Right lobe of liver (tissue), 6 donors: ENCODE data around the gene VILL. TPM values are rescaled to one million over a fixed set of nuclear protein-coding genes. Genes with fewer than 3 reads are reported as not detected.

Experiments
- ATAC-seq, 4 donors: fragments of 200-7000 bp; cut with Tn5 transposase; one replicate each; pipeline ENCODE4 v1.9.1; 2020; ENCODE audit warnings: mild to moderate bottlenecking in 4 of 4, moderate library complexity in 4 of 4
- DNase-seq, 3 donors: peaks; one replicate each; pipeline ENCODE4 v3.0.0-alpha.2; 2020
- H3K27ac ChIP-seq, 3 donors: fragments of 200-600 bp; one replicate each; pipeline ENCODE4 v1.8.0; 2022
- H3K27me3 ChIP-seq, 2 donors: fragments of 200-600 bp; one replicate each; pipeline ENCODE4 v1.8.0; 2022
- H3K36me3 ChIP-seq, 4 donors: fragments of 200-600 bp; sonication (generic) in 1 of 4; one replicate each; pipeline versions ENCODE4 v1.5.1 to v1.8.0; 2017 to 2022; ENCODE audit warnings: control low read depth in 1 of 4
- H3K4me1 ChIP-seq, 4 donors: fragments of 200-600 bp; sonication (generic) in 1 of 4; one replicate each; pipeline versions ENCODE4 v1.5.1 to v1.8.0; 2017 to 2022; ENCODE audit warnings: control low read depth in 1 of 4
- H3K4me3 ChIP-seq, 3 donors: fragments of 200-600 bp; one replicate each; pipeline ENCODE4 v1.8.0; 2022
- H3K9me3 ChIP-seq, 4 donors: fragments of 200-600 bp; sonication (generic) in 1 of 4; one replicate each; pipeline versions ENCODE4 v1.5.1 to v1.8.0; 2017 to 2022; ENCODE audit warnings: control low read depth in 1 of 4
- POLR2A ChIP-seq: fragments of 450-650 bp; IDR thresholded peaks from one replicate; pipeline ENCODE4 v1.6.1; 2017; ENCODE audit warnings: antibody characterized with exemption, mild to moderate bottlenecking
- WGBS: methylation state at CpG from one replicate; pipeline ENCODE4 v1.1.6; 2018; ENCODE audit warnings: low coverage, low lambda C conversion rate; ENCODE audit not compliant: insufficient coverage; ENCODE audit errors: missing lambda C conversion rate; 5-methylcytosine and 5-hydroxymethylcytosine counted together
- intact Hi-C, 2 donors: fragments of 100-400 bp; cut with DNase I; formaldehyde crosslinking; loops; one replicate each; pipeline versions ENCODE4 v1.11.2 to v1.14.1; 2022
- total RNA-seq, 6 experiments: library from RNA; depleted of rRNA in 2 of 6; stranded (reverse); fragments of >200 nt in 2 of 6; fragmentation: NEBNext Ultra II Directional in 3 of 6; extraction: Animal tissue kit (Norgen Biotek cat#: 25700) in 3 of 6; gene quantifications; one replicate each; pipeline versions ENCODE4 v1.1.0 to v1.2.4, GENCODE V29; 2016 to 2023
- TF ChIP-seq, protein P1 (sequence below), 4 donors: fragments of 200-600 bp in 3 of 4; fragments of 450-650 bp in 1 of 4; IDR thresholded peaks; one replicate each; pipeline versions ENCODE4 v1.5.1 to v1.8.0; 2016 to 2022; ENCODE audit warnings: antibody characterized with exemption in 4 of 4, mild to moderate bottlenecking in 2 of 4
- donor health status: DM: no; HTN: yes; CAD: no.
- donor health status: DM: no; HTN: no; CAD: no.
- donor health status: DM: no; HTN: no; CAD: no.
- donor health status: DM: no; HTN: yes; CAD: no.
- donor health status: DM: no; HTN: yes; CAD: no.

Gene VILL
- total RNA-seq, 6 experiments from 2014 or later = 0.25 to 1.5 (median 0.97) TPM

GRCh38 chr3:37964146-37964545, 26.4 kb upstream of the VILL start:
- H3K27ac ChIP-seq = peak overlapping the region; percentile 61 to 91 (median 88)
- intact Hi-C loops = no loop called here
- 22% methylated on average over 3 of the region's 3 CpGs for WGBS
- peaks cover 0 to 53% (median 24%) of the 10 kb centered on the region in 4 donors for H3K4me1 ChIP-seq
- no peaks in the 10 kb centered on the region for H3K36me3 ChIP-seq
- H3K27me3 ChIP-seq = no peaks in the 10 kb centered on the region
- no peak overlapping the region for H3K4me3 ChIP-seq
- TF ChIP-seq, protein P1, sequence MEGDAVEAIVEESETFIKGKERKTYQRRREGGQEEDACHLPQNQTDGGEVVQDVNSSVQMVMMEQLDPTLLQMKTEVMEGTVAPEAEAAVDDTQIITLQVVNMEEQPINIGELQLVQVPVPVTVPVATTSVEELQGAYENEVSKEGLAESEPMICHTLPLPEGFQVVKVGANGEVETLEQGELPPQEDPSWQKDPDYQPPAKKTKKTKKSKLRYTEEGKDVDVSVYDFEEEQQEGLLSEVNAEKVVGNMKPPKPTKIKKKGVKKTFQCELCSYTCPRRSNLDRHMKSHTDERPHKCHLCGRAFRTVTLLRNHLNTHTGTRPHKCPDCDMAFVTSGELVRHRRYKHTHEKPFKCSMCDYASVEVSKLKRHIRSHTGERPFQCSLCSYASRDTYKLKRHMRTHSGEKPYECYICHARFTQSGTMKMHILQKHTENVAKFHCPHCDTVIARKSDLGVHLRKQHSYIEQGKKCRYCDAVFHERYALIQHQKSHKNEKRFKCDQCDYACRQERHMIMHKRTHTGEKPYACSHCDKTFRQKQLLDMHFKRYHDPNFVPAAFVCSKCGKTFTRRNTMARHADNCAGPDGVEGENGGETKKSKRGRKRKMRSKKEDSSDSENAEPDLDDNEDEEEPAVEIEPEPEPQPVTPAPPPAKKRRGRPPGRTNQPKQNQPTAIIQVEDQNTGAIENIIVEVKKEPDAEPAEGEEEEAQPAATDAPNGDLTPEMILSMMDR (IDR thresholded peaks at IDR 0.05) = no peak
- no peak for TF ChIP-seq POLR2A
- peak in 1 of 3 donors; percentile 1 for DNase-seq
- H3K9me3 ChIP-seq = no peaks in the 10 kb centered on the region
- ATAC-seq = peak in 1 of 4 donors; percentile 1

DNA sequence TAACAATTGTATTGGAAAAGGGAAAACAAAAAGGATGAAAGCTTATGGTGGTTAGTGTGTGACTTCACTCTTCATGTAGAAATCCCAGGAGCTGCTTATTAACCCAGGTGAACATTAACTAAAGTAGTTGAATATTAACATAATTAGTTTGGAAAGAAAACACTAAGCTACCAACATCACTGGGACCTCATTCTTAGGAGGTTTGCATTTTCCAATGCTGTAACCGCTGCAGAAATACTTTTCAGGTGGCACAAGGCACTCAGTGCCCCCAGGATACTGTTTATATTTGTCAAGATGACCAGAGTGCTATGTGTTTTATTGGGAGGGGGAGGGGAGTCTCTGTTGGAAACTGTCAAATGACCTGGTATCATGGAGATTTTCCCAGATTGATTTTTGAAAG, 25.9 kb upstream of the VILL start:
- DNase-seq = peak in 1 of 3 donors; percentile 55
- Histone ChIP-seq H3K4me1 (peaks cover 0 to 53% (median 24%) of the 10 kb centered on the region in 4 donors), H3K36me3 (no peaks in the 10 kb centered on the region), H3K27me3 (no peaks in the 10 kb centered on the region), H3K27ac (peak overlapping the region; percentile 61 to 91 (median 88)), H3K9me3 (no peaks in the 10 kb centered on the region), H3K4me3 (no peak overlapping the region)
- WGBS = 25% methylated on average over 1 of the region's 1 CpG
- peak; percentile 60 to 71 (median 64) for ATAC-seq
- intact Hi-C loops = loop anchor here in 1 of 2 donors (5.0 kb wide), 1 partner anchor 107 kb away; no protein-coding TSS in a partner anchor
- TF ChIP-seq, protein P1 (IDR thresholded peaks at IDR 0.05) = no peak
- TF ChIP-seq POLR2A = peak; percentile 43

DNA sequence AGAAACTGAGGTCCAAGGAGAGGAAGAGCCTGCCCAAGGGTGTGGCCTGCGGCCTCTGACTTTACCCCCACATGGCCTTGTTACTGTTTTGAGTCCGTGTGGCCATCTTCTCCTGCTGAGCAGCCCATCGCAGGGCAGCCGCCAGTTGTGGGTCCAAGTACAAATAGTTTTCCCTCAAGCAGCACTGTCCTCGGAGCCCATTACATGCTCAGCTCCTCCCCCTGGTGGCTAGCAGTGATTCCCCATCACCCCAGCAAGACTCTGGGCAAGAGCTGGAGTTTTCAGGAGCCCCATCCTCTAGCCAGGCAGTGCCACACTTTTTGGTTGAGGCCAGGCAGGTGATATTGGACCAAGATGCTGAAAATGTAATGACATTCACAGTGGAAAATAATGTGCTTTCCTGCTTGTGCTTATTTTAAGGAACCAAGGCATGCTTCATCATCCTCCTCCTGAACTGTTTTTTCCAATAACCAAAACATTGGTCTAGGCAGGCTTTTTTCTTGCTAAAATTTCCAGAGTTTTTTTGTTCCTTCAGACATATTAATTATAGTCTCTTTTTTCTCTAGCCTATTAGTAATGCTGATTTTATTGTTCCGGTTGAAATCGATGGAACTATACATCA, 23.2 kb upstream of the VILL start:
- WGBS = 84% methylated on average over 3 of the region's 7 CpGs
- Histone ChIP-seq H3K9me3 (no peaks in the 10 kb centered on the region), H3K4me3 (no peak overlapping the region), H3K27ac (no peak overlapping the region), H3K4me1 (peaks cover 0 to 40% (median 21%) of the 10 kb centered on the region in 4 donors), H3K27me3 (no peaks in the 10 kb centered on the region), H3K36me3 (no peaks in the 10 kb centered on the region)
- ATAC-seq (peak; percentile 51 to 66 (median 57)), DNase-seq (peak; percentile 68 to 77 (median 72))
- TF ChIP-seq POLR2A = no peak
- TF ChIP-seq, protein P1 (IDR thresholded peaks at IDR 0.05) = peak; percentile 79 to 87 (median 84)
- intact Hi-C loops = loop anchor here in 1 of 2 donors (5.0 kb wide), 1 partner anchor 110 kb away; no protein-coding TSS in a partner anchor

GRCh38 chr3:37968199-37968598, 22.4 kb upstream of the VILL start:
- no peaks in the 10 kb centered on the region for H3K27me3 ChIP-seq
- DNase-seq (peak in 1 of 3 donors; percentile 14), ATAC-seq (no peak)
- TF ChIP-seq POLR2A = no peak
- TF ChIP-seq, protein P1 (IDR thresholded peaks at IDR 0.05) = no peak
- H3K27ac ChIP-seq = no peak overlapping the region
- no peaks in the 10 kb centered on the region for H3K9me3 ChIP-seq
- H3K36me3 ChIP-seq = no peaks in the 10 kb centered on the region
- 83% methylated on average over 8 of the region's 9 CpGs for WGBS
- peaks cover 0 to 33% (median 17%) of the 10 kb centered on the region in 4 donors for H3K4me1 ChIP-seq
- intact Hi-C loops = loop anchor here in 1 of 2 donors (5.0 kb wide), 1 partner anchor 111 kb away; no protein-coding TSS in a partner anchor
- H3K4me3 ChIP-seq = no peak overlapping the region
